EH (cell line): ENCODE data around the gene PSEN2.
"Not testable (repeated sequence)": the region's sequence is repeated elsewhere in the genome, so short reads cannot be mapped to it uniquely, and the experiment has no call there.

Source experiments
- DNase-seq: peaks from one replicate; pipeline ENCODE4 v3.0.0-alpha.2; 2015; ENCODE audit warnings: low read depth

Gene PSEN2

DNA sequence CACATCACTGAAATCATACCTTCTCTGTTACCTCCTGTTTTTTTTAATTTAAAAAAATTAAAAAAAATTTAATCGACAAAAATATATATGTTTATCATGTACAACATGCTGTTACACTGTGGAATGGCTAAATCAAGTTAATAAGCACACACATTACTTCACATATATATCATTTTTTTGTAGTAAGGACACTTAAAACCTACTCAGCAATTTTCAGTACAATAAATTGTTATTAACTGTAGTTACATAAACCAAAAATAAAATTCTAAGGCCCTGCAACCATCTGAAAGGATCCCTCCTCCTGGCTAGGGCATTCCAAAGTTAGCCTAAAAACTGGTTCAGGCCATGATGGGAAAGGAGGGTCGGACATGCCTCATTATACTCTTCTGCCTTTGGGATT is 46.1 kb downstream of the PSEN2 start:
- DNase-seq = no peak

DNA sequence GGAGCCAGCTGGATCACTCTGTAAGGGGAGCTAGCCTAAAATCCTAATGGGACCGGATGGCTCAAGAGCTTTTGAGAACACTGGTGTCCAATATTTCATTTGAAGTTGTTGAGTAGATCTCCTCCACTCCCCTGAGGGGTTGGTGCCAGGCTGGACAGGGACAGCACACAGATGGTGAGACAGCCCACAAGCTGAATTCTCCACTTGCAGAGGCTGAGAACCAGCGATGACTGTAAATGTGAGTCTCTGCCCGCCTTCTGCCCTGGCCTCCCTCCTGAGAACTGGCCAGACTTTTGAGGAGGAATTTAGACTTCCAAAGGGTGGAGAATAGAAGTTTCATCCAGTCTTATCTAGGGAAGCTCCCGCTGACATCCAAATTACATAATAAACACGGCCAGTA is 49.2 kb downstream of the PSEN2 start:
- no peak for DNase-seq

DNA sequence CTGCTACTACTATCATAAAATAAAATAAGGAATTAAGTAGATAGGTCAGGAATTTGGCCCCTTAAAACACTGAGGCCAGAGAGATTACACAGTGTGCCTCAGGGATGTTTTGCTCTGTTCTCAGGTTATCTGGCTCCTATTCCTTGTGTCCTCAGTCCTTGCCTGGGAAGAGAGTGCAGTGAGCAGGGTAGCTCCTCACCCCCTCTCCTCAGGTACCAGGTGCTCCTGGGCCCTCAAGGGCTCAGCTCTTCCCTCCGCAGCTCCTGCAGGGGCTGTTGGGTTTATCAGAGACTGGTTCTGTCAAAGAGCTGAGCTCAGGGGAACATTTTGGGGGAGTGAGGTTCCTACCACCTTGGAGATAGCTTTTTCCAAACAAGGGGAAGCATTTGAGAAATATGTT is 49.6 kb downstream of the PSEN2 start:
- DNase-seq = no peak

DNA sequence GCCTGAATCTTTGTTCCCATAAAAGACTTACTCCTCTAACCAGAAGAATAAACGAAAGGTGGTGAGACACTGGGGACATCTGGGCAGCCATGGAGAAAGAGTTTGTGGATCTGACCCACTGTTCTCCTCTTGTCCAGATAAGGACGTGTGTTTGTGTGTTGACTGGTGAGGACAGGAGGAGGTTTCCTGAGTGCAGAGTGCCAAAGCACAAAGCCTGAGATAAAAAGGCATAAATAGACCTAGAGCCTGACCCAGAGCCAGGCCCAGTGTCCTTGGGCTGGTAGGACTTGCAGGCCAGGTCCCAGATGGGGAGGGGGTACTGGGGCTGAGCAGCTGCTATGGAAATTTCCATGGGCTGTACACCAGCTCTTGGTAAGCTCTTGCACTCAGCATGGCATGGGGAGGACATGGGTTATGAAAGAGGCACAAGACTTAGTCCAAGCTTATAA is 50.1 kb downstream of the PSEN2 start:
- DNase-seq = no peak

DNA sequence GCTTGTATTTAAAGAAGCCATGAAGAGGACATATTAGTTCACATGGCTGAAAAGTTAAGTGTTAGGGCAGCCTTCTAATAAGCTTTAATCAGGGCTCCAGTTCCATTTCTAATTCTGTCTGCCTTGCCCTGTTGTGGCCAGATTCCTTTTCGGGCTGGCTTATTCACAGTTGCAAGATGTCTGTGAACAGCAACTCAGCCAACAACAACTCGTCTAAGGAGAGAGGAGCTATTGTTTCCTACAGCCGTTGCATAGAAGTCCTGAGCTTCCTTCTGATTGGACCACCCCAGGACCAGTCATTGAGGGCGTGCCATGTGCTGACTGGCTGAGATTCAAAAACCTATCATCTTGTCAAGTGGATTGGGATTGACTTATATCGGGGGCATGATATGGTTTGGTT is 51.1 kb downstream of the PSEN2 start:
- no peak for DNase-seq

DNA sequence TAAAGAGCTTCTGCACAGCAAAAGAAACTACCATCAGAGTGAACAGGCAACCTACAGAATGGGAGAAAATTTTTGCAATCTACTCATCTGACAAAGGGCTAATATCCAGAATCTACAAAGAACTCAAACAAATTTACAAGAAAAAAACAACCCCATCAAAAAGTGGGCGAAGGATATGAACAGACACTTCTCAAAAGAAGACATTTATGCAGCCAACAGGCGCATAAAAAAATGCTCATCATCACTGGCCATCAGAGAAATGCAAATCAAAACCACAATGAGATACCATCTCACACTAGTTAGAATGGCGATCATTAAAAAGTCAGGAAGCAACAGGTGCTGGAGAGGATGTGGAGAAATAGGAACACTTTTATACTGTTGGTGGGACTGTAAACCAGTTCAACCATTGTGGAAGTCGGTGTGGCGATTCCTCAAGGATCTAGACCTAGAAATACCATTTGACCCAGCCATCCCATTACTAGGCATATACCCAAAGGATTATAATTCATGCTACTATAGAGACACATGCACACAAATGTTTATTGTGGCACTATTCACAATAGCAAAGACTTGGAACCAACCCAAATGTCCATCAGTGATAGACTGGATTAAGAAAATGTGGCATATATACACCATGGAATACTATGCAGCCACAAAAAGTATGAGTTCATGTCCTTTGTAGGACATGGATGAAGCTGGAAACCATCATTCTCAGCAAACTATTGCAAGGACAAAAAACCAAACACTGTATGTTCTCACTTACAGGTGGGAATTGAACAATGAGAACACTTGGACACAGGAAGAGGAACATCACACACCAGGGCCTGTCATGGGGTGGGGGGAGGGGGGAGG is 59.1 kb downstream of the PSEN2 start:
- not testable (repeated sequence) for DNase-seq

DNA sequence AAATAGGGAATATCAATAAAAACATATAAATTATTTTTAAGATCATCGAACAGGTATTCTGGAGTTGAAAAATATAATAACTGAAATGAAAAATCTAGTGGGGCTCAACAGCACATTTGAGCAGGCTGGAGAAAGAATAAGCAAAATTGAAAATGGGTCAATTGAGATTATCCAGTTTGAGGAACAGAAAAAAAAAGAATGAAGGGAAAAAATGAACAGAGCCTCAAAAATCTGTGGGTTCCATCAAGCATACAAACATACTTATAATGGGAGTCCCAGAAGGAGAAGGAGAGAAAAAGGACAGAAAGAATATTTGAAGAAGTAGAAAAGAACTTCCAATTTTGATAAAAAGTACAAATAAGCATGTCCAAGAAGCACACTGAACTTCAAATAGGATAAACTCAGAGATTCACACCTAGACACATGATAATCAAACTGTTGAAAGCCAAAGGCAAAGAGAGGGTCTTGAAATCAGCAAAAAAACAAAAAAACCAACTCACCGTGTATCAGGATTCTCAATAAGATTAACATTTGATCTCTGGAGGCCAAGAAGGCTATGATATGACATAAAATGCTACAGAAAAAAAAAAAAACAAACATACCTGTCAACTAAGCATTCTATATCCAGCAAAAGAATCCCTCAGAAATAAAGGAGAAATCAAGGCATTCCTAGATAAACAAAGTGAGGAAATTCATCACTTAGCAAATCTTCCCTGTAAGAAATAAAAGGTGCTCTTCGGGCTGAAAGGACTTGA is 64.2 kb downstream of the PSEN2 start:
- no peak for DNase-seq

DNA sequence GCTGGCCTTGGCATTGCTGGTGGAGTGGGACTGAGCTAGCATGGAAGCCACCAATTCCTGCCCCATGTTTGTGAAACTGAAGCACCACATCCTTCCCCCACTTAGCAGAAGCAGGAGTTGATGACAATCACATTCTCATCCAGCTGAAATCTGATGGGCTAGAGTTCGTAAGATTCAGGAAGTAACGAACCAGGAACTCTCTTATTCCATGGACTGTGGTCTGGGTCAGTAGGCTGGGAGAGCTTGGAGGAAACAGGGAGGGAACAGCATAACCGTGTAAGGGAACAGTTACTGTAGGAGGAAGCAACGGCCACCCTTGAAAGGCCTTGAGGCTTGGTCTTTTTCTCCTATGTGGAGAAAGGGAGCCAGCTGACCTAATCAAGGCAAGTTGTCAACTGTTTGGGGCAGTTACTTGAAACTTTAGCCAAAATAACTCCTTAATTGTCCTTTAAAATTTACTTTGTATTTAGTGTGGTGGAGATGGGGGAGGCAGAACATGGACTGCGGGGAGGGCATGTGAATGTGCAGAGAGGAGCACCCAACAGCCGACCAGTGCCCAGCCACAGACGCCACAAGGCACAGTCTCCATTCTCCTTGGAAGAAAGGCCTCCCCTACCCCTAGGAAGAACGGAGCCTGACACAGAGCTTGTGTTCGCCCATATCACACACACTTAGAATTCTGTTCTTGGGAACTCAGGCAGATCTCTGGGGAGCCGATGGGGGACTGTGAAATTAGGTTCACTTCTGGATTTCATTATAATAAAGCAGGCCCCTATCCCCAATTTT is 67.7 kb downstream of the PSEN2 start:
- no peak for DNase-seq

DNA sequence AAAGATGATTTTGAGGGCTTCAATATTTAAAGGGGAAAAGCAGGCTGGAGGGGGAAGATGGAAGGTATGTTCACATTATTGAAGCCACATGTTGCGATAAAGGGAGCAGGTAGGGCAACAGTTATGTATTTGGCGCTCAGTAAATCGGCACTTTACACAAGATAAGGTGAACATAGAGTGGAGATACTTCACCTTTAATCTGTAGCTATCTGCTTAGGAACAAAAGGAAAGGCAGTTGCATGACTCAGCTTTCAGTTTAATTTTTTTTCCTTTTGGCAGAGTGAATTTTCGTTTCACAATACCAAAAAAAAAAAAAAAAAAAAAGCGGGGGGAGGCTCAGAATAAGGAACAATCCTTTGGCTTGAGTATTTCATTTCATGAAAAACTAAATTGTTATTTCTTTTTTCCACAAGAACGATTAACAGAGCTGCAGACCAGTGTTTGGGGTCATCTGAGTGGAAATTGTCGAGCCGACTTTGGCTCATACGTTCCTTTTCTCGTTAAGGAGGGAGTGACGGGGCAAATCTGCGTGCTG is 68.6 kb downstream of the PSEN2 start:
- DNase-seq = peak; percentile 59

DNA sequence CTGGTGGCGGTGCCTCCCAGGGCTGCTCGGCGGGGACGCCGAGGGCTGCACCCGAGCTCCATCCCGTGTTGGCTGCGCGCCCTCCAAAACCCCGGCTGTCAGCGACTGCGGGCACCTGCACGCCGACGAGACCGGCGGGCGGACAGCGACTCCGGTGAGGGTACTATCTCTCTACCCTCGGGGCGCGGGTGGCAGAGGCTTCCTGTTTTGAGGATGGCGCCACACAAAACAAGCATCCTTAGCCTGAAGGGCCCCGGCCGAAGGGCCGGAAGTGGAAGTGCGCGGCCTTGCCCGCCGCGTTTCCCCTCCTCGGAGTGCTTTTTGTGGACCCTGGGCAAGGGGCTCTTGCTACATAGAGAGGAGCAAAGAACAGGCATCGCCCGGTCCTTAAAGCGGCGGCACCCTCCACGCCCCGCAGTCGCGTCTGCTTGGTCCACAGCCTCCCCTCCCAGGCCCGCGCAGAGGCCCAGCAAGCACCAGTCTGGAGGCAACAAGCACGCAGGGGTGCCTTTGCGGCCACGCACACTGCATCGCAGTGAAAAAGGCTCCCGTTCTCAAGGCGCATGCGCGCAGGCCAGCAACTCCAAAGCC is 69.1 kb downstream of the PSEN2 start:
- peak; percentile 67 for DNase-seq

DNA sequence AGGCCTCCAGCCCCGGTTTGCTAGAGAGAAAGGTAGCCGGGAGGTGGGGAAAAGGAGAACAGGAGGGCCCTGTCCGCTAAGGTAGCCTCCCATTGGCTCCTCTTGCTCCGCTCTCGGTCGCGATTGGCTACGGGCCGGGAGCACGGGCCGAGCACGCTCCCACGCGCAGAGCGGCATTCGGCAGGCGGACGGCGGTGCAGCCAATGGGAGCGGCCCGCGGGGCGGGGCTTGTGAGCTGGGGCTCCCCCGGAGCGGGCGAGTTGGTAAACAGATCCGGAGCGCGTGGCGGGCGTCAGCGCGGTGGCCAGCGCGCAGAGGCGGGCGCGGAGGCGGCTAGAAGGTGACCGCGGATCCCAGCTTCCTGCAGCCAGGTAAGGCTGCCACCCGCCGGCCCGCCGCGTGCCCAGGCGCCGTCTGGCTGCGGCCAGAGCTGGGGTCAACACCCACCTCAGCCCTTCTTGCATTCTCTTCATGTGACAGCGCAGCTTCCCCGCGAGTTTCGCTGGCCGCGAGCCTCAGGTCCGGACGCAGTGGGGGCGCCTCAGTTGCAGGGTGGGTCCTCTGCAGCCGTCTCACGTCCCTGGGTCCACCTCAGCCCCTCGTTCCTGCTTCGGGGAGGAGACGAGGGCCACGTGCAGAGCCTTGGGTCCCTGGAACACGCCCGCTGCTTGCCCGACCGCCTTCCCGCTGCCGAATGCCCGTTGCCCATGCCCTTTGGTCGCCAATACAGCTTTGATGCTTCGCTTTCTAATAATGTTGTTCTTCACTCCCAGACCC is 69.8 kb downstream of the PSEN2 start, which contains the start of gene COQ8A:
Gene COQ8A (plus strand): TSS at position 266 of the 777 bp plus-strand sequence. CDS start 21,092 bp downstream, outside the sequence.
- peak; percentile 100 for DNase-seq

DNA sequence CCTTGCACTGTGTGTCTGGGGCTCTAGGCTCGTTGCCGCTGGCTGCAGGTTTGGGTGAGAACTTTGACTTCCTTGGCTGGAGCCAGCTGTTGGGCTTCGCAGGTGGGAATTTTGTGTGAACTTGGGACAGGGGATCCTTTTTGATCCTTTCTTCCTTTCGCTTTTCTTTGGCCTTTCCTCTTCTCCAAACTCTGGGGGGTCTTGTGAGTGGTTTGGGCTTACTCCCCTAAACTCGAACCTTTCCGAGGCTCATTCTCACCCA is 70.3 kb downstream of the PSEN2 start:
- no peak for DNase-seq

DNA sequence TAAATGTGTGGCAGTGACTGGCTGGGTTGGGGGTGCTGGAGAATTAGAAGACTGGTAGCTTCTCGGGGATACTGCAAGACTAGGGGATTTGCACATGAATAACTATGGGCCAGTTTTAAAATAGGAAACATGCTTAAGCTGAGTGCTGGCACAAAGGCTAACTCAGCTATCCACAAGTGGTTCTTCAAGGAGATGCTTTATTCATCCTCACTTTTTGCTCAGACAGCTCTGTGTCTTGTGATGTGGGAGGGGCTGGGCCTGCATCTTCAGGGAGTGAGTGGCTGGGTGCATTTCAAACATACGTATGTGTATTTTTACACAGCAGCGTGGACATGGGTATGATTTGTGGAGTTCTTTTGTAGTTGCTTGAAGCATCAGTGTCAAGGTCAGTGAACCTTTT is 72.0 kb downstream of the PSEN2 start:
- DNase-seq = no peak

DNA sequence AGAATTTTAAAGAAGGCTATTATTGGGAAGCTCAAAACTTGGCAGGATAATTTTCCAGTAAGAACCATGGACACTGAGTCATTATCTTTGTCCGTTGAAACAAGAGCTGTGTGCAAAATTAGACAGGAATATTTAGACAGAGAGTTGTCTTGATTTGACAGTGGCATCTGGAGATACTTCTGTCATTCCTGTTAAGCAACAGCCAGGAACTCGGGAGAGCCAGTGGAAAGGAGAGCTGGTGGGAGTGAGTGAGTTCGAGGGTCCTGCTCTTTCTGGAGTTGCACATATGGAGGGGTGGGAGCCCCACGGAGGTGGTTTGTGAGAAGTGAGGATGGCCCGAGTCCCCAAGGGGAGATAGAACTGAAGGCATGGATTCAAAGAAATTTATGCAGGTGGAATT is 72.7 kb downstream of the PSEN2 start:
- peak; percentile 2 for DNase-seq

DNA sequence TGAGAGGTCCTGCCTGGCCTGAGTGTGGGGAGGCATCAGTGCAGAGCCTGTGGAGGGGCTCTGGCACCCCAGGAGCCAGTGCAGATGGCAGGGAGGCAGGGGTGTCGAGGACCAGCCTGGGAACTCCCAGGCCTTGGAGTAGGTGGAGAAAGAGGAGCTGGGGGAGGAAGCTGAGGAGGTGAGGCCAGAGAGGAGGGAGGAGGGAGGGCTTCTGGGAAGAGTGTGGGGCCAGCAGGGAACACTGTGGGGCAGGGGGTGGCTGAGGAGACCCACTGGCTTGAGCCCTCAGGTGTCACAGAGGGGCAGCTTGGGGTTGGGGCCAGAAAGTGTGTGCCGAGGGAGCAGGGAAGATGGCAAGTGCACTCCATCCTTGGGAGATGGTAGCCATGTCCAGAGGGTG is 73.5 kb downstream of the PSEN2 start:
- DNase-seq = no peak

DNA sequence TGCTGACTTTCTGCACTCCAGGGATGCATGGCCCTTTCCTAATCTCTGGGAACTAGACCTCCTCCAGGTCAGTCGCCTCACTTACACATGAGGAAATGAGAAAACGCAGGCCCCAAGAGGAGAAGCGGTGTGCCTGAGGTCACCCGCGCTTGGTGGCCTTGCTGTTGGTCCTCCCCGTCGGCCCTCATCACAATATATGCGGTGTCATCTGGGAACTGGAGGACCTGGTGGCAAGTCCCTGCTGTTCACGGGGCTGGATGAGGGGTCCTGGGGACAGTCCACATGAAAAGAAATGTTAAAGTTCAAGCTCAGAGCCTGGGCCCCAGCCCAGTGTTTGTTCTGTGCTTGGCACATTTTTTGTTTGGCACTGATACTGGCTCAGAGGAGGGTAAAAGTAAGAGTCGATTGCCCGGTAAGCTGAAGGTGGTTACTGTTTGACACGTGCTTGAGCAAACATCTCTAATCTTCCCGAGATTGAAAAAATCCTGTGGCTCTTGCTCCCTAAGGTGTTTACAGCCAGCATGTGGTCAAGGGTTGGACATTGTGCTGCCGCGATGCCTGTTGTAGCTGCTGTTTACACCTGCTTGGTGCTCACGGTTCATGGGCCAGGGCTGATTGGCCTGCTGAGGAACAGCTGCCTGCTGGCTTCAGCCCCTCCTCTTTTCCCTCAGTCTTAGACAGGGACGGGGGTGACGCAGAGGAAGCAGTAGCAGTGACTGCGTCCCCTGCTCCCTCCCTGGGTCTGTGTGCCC is 74.9 kb downstream of the PSEN2 start:
- no peak for DNase-seq
